NCI-H1436 (cell line): Measurements from ENCODE around the gene TPK1.

Source experiments
- DNase-seq: peaks from one replicate; lab custom pipeline; 2025; lab: John Stamatoyannopoulos, UW

Gene TPK1

DNA sequence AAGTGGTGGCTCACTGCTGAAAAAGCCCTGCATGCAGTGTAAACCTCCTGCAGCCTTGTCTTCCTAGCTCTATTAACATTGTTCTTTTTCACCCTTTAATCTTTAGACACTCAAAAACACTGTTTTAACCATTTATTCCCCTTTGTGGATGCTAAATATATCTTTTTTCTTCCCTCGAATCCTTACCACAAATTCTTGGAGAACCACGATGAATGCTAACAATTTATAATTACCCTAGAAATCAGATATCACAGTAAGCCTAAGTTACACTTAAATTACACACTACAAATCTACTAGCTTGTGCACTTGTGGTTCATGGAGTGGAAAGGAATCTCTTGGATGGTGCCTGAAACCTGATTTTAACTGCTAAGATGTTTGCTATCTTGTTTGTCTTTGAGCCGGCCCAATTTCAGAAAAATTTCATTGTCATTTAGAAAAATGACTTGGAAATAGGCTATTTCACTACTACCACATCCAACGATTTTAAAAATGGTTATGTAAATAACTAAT, 307.3 kb downstream of the TPK1 start:
- no peak for DNase-seq

DNA sequence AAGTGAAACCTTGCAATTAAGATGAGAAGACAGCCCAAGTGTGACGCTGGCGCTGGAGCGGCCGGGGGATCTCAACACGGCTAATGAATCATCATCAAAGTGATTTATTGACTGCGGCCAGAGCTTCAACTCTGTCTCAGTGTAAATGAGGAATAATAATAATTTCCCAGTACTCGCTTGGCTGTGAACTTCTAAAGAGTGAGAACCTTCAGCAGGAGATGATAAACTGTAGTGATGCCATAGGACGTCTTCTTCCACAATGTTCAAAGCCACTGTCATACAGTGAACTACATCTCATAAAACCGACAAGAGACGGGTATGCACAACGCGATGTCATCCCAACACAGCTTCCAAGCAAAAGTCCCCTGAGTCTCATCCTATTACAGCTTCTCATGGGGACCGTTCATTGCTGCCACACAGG, 308.8 kb downstream of the TPK1 start:
- no peak for DNase-seq

DNA sequence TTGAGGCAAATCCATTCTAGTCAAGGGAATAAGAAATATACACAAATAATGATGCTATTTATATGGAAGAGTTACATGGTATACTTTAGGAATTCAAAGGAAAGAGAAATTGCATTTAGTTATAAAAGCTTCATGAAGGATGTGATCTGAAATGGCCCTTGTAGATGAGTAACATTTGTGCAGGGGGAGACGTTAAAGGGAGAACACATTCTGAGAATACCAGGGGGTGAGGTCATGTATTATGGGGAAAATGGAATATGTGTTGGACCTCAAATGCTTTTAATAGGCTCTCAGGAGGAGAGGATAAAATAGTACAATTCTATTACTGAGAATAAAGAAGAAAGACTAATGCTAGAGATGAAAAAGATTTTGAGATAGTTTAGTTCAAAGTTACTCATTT, 309.9 kb downstream of the TPK1 start:
- no peak for DNase-seq

DNA sequence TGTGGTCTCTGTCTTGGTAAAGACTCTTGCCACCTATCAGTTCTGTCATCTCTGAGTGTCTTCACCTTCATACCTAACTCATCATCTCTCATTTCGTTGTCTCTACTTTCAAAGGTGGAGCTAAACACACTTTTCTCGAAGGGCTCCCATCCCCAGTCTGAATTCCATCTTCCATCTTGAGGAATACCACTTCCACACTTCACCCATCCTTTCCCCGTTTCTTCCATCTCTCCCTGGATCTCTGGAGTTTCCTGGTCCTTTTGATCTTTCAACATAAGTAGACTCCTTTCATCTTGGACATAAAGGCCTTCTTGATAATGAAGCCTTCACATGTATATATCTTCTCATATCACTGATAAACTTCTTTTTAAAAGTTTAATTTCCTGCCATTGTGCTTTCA, 311.6 kb downstream of the TPK1 start:
- DNase-seq: no peak

DNA sequence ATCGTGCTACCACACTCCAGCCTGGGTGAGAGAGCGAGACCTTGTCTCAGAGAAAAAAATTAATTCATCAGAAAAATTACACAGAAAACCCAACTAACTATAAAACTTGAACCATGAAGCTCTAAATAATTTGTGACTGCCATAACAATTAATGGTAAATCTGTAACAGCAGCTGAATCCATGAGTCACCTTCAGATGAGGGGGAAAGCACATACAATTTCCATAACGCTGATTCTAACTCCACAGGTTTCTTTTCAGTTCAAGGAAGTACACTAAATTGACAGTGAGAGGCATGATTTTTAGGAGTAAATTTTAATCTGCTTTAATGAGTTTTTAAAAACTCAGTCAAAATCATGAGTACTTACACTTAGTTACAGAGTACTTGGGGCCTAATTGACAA, 312.2 kb downstream of the TPK1 start:
- DNase-seq: no peak

DNA sequence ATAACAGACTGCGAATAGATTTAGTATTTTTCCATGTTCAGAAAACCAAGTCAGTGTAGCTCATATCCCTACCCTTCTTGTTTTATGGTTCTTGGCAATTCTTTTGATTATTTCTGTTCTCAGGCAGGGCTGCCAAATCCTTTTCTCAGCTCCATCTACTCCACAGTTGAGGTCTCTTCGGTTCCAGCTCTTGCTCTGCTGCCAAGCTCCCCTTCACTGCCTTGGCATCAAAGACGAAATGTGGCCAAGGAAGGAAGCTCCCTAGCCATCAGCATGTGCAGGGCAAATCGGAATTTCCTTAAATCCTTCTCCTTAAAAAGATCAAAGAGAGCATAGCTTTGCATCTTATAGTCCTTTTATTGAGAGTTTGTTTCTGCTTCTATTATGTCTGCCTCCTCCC, 315.9 kb downstream of the TPK1 start:
- no peak for DNase-seq

DNA sequence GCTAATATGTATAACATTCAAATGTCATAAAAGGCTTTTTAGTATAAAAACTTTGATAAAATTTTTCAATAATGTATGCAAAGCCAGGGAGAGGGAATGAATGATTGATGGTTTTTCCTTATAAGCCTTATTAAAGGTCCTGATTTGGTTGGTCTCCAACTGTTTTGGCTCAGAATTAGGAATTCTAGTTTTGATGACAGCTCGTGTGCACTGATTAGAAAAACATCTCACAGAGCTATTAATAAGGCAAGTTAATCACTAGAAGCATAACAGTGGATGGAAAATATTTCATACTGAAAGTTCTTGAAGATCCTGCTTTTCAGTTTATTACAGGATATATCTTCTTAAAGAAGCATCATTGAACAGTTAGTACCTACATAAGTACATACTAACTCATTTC, 317.5 kb downstream of the TPK1 start:
- no peak for DNase-seq

DNA sequence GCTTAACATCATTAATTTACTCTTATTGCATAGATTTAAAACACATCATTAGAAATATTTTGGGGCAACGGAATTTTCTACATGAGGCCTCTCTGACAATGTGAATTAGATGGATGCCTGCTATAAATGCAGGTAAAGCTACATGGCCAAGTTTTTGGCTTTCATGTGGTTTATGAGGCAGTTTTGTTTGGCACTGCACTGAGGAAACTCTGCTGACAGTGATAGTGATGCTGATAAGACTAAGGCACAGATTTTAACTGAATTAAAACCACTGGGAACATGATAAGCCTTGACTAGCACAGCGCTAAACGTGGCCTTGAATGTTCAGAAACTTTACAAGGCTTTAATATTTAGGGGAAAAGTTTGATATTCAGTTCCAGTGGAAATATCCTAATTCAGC, 318.1 kb downstream of the TPK1 start:
- no peak for DNase-seq

DNA sequence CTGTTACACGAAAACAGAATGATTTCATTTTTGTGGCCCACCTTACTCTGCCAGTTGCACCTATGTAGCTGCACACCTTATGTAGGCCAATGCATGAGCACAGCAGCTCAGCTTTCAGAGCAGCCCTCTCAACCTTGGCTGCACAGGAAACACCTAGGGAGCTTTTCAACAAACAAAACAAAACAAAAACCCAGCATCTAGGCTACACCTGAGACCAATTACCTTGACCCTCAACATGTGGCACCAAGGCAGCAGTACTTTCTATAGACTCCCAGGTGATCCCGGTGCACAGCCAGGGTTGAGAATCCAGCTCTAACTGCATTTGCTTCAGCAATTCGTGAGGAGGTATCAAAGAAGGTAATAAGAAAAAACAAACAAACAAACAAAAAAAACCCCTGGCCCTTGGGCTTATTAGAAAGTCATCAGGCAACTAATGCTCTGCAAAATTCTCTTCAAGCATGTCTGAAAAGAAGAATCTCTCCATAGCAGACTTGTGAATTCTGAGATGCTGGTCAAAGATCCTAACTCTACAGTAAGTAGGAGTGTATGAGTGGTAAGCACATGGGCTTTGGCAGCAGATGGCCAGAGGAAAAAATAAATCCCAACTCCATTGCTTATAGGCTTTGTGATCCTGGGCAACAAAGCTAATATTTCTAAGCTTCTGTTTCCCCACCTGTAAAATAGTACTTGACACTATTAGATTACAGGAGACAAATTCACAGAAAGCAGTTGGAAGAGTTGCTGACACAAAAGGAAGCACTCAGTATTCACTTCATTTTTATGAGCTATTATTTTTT, 318.9 kb downstream of the TPK1 start:
- no peak for DNase-seq

DNA sequence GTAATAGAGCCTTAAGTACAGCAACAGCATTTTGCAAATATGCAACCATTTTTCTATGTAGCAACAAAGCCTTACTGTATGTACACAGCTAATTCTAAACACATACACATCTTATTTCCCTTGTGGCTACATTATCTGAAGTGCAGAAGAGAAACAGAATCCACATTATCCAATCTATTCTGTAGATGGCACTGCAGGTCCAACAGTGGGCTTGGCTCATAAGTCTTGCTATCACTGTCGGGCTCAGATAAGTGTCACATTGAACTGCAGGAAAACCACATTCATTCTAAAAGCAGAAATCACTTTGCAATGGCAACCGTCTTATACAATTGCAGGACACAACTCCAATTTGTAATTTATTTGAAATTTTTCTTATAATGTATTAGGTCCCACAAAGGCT, 322.5 kb downstream of the TPK1 start:
- DNase-seq: peak; percentile 69

DNA sequence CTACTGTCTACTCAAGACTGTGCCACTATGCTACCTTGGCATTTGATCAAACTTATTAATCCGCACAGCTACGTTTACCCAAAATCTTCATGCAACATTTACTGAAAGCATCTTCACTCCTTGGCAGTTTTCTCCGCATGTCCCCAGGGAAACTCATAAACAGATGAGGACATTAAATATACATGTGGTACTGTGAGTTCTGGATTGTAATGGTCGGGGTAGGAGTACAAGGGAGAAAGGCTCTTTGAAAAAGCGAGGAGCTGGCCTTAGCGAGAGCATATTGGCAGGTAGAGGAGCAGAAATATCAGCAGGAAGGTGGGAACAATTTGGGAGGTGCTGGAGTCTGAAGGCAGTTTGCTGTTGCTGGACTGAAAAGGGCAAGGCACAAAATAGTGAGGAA, 325.2 kb downstream of the TPK1 start:
- DNase-seq: no peak

DNA sequence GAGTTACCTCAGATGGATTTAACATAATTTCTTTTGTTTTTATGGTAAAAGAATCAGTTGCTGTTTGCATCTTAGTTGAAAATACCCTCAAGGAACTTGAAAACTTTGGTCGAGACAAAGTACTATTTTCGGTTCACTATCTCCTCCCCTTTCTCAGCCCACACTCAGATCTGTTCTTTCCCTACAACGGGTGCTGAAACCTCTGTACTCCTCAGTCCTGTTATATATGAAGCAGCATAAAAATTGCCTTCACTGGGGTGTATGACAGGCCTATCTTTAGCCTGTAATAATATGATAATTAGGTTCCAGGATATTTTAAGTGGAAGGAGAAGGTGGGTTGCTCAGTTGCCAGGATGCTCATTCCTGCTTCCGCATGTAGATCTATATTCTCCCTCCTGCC, 327.2 kb downstream of the TPK1 start:
- DNase-seq: no peak

DNA sequence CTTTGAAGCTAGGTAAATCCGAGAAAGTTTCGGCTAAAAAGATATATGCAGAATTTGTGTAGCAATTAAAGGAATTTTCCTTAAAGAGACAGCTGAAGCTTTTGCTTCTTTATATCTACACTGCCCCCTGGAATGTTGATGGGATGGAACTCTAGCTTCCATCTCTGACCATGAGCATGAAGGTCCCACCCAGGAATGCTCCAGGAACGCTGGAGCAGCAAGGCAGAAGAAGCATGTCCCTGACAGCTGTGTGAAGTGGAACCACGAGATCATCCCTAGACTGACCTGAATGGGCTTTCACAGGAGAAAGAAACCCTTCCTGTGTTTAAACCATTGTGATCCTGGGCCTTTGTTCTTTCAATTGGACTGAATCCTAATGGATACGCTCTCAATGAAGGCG, 332.6 kb downstream of the TPK1 start:
- no peak for DNase-seq

DNA sequence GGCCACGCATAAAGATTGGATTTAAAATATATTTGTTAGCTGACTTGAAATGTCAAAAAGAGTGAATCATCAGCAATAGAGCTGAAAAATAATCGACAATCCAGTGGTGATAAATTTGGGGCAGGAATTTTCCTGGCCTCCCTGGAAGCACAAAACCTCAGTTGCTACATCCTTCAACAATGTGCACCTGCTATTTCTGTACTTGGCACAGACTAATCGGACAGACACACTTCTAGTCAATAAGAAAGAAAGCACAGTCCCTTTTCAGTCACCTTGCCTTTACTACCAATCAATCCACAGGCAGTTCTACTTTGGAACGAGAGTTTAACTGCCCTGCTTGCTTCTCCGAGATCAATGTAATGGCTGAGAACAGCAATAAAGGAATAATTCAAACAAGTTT, 335.6 kb downstream of the TPK1 start:
- no peak for DNase-seq

DNA sequence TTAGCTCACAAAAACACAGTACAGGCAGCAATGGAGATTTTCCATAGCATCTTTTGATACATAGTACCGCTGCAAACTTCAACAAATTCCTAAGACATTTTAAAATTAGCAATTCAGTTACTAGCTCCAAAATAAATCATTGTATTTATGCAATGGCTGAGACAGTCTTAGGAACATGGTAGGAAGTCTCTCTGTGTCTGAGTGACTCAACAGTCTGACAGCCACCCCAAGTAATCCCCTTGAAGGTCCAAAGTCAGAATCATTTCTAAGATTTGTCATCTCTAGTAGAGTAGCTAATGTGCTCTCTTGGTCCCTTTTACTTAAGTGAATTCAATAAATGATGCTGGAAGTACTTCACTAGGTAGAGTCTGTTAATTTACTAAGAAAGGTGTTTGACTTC, 338.6 kb downstream of the TPK1 start:
- DNase-seq: no peak

DNA sequence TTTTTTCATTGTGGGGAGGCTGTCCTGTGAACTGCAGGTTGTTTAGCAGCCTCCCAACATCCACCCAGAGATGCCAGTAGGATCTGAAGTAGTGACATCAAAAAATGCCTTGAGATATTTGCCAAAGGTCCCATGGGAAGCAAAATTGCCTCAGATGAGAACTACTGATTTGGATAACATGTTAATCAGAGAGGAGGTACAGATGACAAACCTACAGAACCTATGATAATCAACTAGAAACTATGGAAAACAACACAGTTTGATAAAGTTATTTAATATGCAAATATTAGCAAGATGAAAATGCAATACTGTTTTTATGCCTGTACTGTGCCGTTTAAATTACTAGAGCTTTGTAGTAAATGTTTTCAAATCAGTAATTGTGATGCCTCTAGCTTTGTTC, 341.5 kb downstream of the TPK1 start:
- no peak for DNase-seq

DNA sequence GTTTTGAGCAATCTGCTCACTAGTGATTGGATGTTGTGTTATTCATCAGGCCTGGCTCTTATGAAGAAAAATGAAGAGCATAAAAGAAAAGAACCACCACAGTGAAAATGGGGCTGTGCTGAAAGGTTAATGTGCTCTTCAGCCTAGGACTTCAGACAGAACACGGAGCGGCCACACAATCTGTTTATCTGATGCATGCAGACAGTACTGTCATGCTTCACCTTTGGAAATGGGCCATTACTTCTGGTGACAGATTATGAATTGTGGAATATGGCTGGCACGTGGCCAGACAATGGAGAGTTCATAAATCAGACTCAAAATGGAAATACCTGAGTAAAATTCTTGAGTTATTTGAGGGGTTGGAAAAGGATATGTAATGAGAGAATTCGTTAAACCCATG, 346.3 kb downstream of the TPK1 start:
- DNase-seq: no peak

DNA sequence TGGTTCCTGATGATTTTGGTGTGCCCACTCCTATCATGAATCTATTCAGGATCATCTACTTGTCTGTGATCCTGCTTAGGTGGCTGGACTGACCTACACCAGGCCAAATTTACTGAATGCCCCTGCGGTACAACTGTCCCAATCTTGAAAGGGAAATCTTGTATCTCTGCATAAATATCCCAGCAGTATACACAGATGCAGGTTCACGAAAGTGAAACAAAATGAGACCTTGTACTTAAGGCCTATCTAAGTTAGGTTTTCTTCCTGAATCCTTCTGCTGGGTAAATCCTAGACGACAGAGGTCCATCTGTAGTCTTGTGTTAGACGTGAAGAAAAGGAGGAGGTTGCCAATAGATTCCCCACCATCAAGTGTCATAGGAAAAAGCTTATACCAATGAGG, 346.9 kb downstream of the TPK1 start:
- no peak for DNase-seq

DNA sequence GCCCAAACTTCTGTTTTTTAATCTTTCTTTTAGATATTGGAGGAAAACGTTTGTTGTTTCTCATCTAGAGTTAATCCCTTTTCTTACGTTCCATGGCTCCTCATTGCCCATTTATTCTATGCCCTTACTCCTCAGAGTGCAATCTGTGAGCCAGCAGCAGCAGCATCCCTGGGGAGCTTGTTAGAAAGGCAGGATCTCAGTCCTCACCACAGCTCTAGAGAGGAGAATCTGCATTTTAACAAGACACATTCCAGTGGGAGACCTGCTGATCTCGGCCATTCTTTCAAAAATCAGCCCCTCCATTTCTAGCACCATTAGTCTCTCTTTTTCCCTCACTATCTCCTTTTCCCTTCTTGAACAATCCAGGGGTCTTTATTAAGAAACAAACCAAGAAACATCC, 348.0 kb downstream of the TPK1 start:
- no peak for DNase-seq

DNA sequence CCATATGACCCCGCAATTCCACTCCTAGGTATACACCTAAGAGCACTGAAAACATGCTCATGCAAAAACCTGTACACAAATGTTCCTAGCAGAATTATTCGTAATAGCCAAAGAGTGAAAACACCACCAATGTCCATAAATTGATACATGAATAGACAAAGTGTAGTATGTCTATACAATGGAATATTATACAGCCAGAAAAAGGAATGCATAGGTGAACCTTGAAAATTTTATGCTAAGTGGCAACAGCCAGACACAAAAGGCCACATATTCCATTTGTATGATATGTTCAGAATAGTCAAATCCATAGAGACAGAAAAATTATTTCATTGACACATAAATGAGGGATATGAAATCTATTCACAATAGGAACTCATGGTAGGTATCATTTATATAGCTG, 351.4 kb downstream of the TPK1 start:
- no peak for DNase-seq

DNA sequence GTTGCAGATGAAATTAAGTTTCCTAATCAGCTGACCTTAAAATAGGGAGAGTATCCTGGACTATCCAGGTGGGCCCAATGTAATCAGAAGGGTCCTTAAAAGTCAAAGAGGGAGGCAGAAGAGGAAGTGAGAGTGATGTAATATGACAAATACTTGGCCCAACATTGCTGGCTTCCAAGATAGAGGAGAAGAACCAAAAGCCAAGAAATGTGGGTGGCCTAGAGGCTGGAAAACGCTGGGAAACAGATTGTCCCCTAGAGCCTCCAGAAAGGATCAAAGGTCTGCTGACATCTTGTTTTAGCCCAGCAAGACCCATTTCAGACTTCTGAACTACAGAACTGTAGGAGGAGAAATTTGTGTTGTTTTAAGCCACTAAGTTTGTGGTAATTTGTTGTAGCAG, 352.7 kb downstream of the TPK1 start:
- no peak for DNase-seq

DNA sequence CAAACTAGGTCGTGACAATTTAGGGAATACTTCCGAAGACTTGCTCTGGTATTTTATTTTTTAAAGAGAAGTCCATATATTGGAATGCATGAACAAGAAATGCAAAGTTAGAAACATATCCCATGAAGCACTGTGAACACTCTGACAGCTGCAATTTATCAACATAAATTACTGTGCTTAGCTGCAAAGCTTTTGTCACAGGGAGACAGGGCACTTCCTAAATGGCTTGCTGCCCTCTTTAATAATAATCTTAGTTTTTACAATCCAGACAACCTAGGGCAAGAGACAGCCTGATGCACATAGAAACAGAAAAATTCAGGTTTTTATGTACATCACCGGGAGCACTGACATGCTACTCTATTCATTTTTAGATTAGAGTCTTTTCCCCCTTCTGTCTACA, 354.0 kb downstream of the TPK1 start:
- DNase-seq: no peak

DNA sequence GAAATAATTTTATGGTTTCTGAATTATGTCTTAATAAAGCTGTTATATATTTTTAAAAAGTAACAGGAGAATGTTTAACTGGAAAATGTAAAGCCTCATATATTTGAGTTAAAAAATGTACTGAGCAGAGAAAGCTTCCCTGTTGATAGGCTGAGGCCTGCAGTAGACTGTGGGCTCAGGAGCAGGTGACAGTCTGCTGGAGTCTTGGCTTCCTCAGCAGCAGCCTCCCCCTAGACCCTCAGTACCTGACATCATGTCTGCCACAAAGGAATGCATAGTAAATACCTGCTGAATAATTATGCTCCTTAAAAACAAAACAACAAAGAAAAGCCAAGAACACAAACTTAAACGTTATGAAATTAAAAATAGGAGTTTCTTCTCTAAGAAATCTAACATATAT, 358.5 kb downstream of the TPK1 start:
- DNase-seq: no peak
